Activated CD8-positive, alpha-beta memory T cell treated with anti-CD3 and anti-CD28 coated beads for 36 hours (primary cell): Measurements from ENCODE around the gene ORAI2. TPM values are rescaled to one million over a fixed set of nuclear protein-coding genes. Genes with fewer than 3 reads are reported as not detected.
"Not testable (repeated sequence)": the region's sequence is repeated elsewhere in the genome, so short reads cannot be mapped to it uniquely, and the experiment has no call there.

Experiments used
- CTCF ChIA-PET: fragments of 350-600 bp; sonication (Branson Sonifier 250); formaldehyde crosslinking; loops from one replicate; lab custom pipeline; 2021; ENCODE audit warnings: antibody characterized with exemption; lab: Charles Lee
- POLR2A ChIA-PET: fragments of 350-600 bp; sonication (Branson Sonifier 250); formaldehyde crosslinking; loops from one replicate; lab custom pipeline; 2021; ENCODE audit warnings: antibody characterized with exemption; lab: Charles Lee
- total RNA-seq, 2 experiments: library from RNA; stranded (reverse); gene quantifications; one replicate each; pipeline ENCODE4 v1.2.3, GENCODE V29; 2021

Gene ORAI2
- total RNA-seq, 2 experiments from 2014 or later: 56.4 to 57.5 TPM

- CTCF ChIA-PET: no interaction called here
- POLR2A ChIA-PET: no interaction called here
Observed at GRCh38 chr7:102473271-102473991, 40.1 kb downstream of the ORAI2 start.

DNA sequence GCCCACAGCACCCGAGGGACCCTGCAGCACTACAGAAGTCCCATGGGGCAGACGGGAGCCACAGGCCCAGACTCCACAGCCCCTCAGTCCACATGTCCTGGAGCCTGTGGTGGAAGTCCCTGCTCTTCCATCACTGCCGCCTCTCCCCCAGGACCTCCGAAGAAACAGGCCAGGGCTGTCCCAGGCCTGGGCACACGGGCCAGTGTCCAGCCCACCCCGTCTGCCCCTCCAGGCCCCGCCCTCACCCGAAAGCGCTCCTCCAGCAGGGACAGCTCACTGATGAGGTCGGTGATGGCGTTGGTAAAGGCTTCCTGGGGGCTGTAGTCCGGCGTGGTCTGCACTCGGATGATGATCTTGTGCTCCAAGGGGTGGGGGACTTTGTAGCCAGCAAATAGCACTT, 40.7 kb downstream of the ORAI2 start:
- CTCF ChIA-PET, POLR2A ChIA-PET: not testable (repeated sequence)

GRCh38 chr7:102474736-102475435, 41.5 kb downstream of the ORAI2 start:
- POLR2A ChIA-PET, CTCF ChIA-PET: not testable (repeated sequence)

- POLR2A ChIA-PET, CTCF ChIA-PET: not testable (repeated sequence)
Observed at GRCh38 chr7:102478314-102479208, 45.2 kb downstream of the ORAI2 start, which contains the start of gene POLR2J. Gene POLR2J (minus strand): TSS chr7:102478922. CDS start chr7:102478860, 62 bp downstream.

GRCh38 chr7:102479209-102479584, 45.8 kb downstream of the ORAI2 start:
- CTCF ChIA-PET, POLR2A ChIA-PET: not testable (repeated sequence)

GRCh38 chr7:102479982-102480637, 46.7 kb downstream of the ORAI2 start:
- POLR2A ChIA-PET, CTCF ChIA-PET: not testable (repeated sequence)

GRCh38 chr7:102481962-102482361, 48.6 kb downstream of the ORAI2 start:
- POLR2A ChIA-PET: not testable (repeated sequence)

GRCh38 chr7:102484317-102484716, 50.9 kb downstream of the ORAI2 start:
- POLR2A ChIA-PET, CTCF ChIA-PET: not testable (repeated sequence)

More at GRCh38 chr7:102481962-102482361, 48.6 kb downstream of the ORAI2 start:
- CTCF ChIA-PET: not testable (repeated sequence)

DNA sequence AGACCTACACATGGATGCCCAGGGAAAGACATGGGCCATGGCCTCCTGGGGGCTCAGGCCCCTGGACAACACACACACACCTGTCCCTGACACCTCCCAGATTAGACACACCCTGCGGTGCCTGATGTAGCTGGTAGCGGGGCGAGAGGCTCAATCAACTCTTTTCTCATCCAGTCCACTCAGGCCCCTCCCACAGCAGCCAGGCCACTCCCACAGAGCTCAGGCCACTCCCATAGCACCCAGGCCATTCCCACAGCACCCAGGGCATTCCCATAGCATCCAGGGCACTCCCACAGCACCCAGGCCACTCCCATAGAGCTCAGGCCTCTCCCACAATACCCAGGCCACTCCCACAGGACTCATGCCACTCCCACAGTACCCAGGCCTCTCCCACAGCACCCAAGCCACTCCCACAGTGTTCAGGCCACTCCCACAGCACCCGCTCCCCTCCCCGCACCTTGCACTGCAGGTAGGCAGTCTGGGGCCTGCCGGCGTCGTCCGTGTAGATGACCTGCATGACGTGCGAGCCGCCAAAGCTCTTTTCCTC, 57.2 kb downstream of the ORAI2 start:
- POLR2A ChIA-PET, CTCF ChIA-PET: not testable (repeated sequence)

DNA sequence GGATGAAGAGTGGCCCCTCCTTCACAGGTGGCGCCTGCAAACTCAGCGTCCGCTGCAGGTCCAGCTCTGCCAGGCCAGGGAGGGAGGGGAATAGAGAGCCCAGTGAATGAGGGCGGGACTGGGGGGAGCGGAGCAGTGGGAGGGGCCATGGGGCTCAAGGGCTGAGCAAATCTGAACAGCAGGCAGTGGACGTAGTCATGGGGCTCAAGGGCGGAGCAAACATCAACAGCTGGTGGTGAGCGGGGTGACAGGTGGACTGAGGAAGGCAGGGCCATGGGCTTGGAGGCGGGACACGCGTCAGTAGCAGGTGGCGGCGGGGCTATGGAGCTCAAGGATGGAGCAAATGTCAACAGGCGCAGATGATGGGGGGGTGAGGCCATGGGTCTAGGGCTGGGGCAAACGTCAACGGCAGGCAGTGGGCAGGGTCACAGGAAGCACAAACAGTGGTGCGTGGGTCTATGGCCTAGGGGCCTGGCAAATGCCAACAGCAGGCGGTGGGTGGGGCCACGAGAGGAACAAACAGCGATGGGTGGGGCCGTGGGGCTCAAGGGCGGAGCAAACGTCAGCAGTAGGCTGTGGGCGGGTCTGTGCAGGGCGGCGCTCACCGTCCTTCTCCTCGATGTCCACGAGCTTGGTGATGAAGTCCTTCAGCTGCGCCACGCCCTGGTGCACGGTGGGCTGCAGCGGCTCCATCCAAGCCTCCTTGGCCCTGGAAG, 60.0 kb downstream of the ORAI2 start:
- CTCF ChIA-PET, POLR2A ChIA-PET: not testable (repeated sequence)

GRCh38 chr7:102494026-102494425, 60.7 kb downstream of the ORAI2 start:
- CTCF ChIA-PET, POLR2A ChIA-PET: not testable (repeated sequence)

DNA sequence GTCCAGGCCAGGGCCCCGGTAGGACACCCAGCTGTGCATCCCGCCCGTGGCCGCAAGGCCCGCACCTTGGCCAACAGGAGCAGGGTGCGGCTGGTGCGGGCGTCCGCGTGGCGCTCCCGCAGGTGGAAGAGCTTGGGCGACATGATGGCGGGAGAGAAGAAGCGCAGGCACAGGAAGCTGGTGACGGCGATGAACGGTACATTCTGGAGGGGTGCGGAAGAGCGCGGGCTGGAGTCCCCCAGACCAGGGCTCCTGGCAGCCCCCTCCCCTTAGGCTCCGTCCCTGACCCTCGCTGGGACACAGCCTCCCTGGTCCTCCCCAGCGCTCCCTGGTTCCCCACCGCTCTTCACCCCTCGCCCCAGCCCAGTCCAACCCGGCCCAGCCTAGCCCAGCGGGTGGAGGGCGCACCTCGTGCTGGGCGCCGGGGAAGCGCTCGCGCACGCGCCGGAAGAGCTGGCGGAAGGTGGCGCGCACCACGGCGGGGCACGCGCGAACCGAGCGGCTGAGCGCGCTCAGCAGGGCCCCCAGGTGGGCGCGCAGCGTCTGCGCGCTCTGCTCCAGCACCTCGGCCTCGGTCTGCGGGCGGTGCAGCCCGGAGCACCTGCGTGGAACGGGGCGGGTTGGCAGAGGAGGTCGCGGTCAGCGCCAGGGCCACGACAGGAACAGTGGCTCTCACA, 61.2 kb downstream of the ORAI2 start:
- CTCF ChIA-PET, POLR2A ChIA-PET: not testable (repeated sequence)

GRCh38 chr7:102496861-102497260, 63.5 kb downstream of the ORAI2 start:
- CTCF ChIA-PET, POLR2A ChIA-PET: not testable (repeated sequence)

GRCh38 chr7:102497308-102497707, 63.9 kb downstream of the ORAI2 start:
- POLR2A ChIA-PET, CTCF ChIA-PET: not testable (repeated sequence)

- CTCF ChIA-PET, POLR2A ChIA-PET: not testable (repeated sequence)
Observed at GRCh38 chr7:102498321-102498720, 64.9 kb downstream of the ORAI2 start.

- POLR2A ChIA-PET, CTCF ChIA-PET: not testable (repeated sequence)
Observed at GRCh38 chr7:102503141-102503540, 69.8 kb downstream of the ORAI2 start.

DNA sequence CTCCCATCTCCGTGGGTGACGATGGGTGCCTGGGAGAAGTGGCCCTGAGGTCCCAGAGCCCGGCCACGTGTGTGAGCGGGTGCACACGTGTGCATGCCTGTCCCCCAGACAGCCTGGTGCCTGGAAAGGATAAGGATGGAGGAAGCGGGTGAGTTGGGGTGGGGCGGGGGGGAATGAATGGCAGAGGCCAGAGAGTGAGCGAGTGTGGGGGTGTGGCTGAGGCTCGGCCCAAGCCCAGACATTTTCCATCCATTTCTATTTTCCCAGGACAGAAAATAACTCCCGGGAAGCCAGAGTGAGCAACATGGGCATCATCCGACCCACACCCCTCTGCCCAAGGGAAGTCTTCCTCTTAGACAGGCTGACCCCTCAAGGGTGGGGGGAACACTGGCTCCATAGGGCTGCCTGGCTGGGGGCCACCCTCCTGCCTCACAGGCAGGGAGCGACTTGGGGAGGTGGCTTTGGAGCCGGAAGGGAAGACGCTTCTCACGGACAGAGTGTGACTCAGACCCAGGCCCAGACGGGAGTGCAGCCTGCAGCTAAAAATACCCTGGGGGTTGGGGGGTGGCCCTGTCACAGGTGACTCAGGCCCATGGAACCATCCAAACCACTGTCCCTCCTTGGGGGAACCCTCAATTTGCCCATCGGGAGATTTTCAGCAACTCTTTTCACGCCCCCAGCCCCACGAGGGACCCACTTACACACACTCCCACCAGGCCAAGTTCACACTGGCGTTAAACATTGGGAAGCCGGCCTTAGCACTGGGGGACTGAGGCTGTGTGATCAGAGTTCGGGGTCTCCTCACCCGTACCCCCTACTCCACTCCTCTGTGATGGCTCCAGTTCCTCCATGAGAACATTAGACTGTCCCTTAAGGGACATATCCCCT, 72.2 kb downstream of the ORAI2 start:
- POLR2A ChIA-PET, CTCF ChIA-PET: not testable (repeated sequence)
